ENCODE data around the gene IFITM2.

IFITM2 gene

GRCh38 chr11:269146-269890, 38.3 kb upstream of the IFITM2 start:
- no peaks in the 10 kb centered on the region for H3K36me3 Mint-ChIP-seq (ENCODE audit: low read depth)
- peaks cover 31% of the 10 kb centered on the region for H3K4me1 Mint-ChIP-seq
- DNase-seq, result no peak
- no peak for TF ChIP-seq CTCF (IDR thresholded peaks at IDR 0.05)
- H3K27me3 Mint-ChIP-seq (ENCODE audit: low read depth, poor library complexity), result peaks cover 28% of the 10 kb centered on the region
- peaks cover 27% of the 10 kb centered on the region for H3K9me3 Mint-ChIP-seq
- H3K27ac Mint-ChIP-seq, result no peak overlapping the region
- no peak overlapping the region for H3K4me3 Mint-ChIP-seq

GRCh38 chr11:270451-271318, 36.9 kb upstream of the IFITM2 start:
- peaks cover 31% of the 10 kb centered on the region for H3K4me1 Mint-ChIP-seq
- H3K9me3 Mint-ChIP-seq, result peaks cover 22% of the 10 kb centered on the region
- no peak for TF ChIP-seq CTCF (IDR thresholded peaks at IDR 0.05)
- no peak for DNase-seq
- H3K27ac Mint-ChIP-seq, result no peak overlapping the region
- H3K27me3 Mint-ChIP-seq (ENCODE audit: low read depth, poor library complexity), result peaks cover 28% of the 10 kb centered on the region
- no peak overlapping the region for H3K4me3 Mint-ChIP-seq
- H3K36me3 Mint-ChIP-seq (ENCODE audit: low read depth), result no peaks in the 10 kb centered on the region

GRCh38 chr11:271319-271715, 36.3 kb upstream of the IFITM2 start:
- TF ChIP-seq CTCF (IDR thresholded peaks at IDR 0.05), result no peak
- H3K27me3 Mint-ChIP-seq (ENCODE audit: low read depth, poor library complexity), result peaks cover 28% of the 10 kb centered on the region
- DNase-seq, result no peak

GRCh38 chr11:272195-272930, 35.3 kb upstream of the IFITM2 start:
- Mint-ChIP-seq H3K36me3 (ENCODE audit: low read depth) (no peaks in the 10 kb centered on the region), H3K27me3 (ENCODE audit: low read depth, poor library complexity) (peaks cover 28% of the 10 kb centered on the region)
- DNase-seq, result no peak

More at GRCh38 chr11:271319-271715, 36.3 kb upstream of the IFITM2 start:
- Mint-ChIP-seq H3K9me3 (peaks cover 29% of the 10 kb centered on the region), H3K4me1 (peaks cover 31% of the 10 kb centered on the region), H3K27ac (no peak overlapping the region), H3K36me3 (ENCODE audit: low read depth) (no peaks in the 10 kb centered on the region), H3K4me3 (no peak overlapping the region)

GRCh38 chr11:272931-273198, 34.8 kb upstream of the IFITM2 start:
- no peak for DNase-seq
- peaks cover 34% of the 10 kb centered on the region for H3K9me3 Mint-ChIP-seq
- H3K27me3 Mint-ChIP-seq (ENCODE audit: low read depth, poor library complexity), result peaks cover 27% of the 10 kb centered on the region
- no peak overlapping the region for H3K27ac Mint-ChIP-seq
- peaks cover 3% of the 10 kb centered on the region for H3K36me3 Mint-ChIP-seq (ENCODE audit: low read depth)
- TF ChIP-seq CTCF (IDR thresholded peaks at IDR 0.05), result no peak
- peaks cover 36% of the 10 kb centered on the region for H3K4me1 Mint-ChIP-seq
- no peak overlapping the region for H3K4me3 Mint-ChIP-seq

More at GRCh38 chr11:272195-272930, 35.3 kb upstream of the IFITM2 start:
- Mint-ChIP-seq H3K4me1 (peaks cover 31% of the 10 kb centered on the region), H3K4me3 (no peak overlapping the region), H3K27ac (no peak overlapping the region), H3K9me3 (peaks cover 30% of the 10 kb centered on the region)
- TF ChIP-seq CTCF (IDR thresholded peaks at IDR 0.05), result no peak

Data from nephron progenitor cell (in vitro differentiated cells).